ENCODE data around the gene SFT2D1. TPM values are rescaled to one million over a fixed set of nuclear protein-coding genes. Genes with fewer than 3 reads are reported as not detected.

SFT2D1 gene
- total RNA-seq, 1 experiment from 2014 or later: 65.6 TPM

- ATAC-seq (no peak), DNase-seq (ENCODE audit: low read depth, low spot score) (no peak)
- Histone ChIP-seq H3K4me3 (replicated peaks in 1 of 2; ENCODE audit: low read depth in 1 of 2, low read length in 2 of 2) (no peak overlapping the region), H3K79me2 (ENCODE audit: insufficient read depth, low read length) (no peaks in the 10 kb centered on the region), H3K36me3 (ENCODE audit: control insufficient read depth in 1 of 2, insufficient read depth in 2 of 2, low read length in 2 of 2) (no peaks in the 10 kb centered on the region; a peak in 1 of 4 replicates), H4K20me1 (ENCODE audit: insufficient read depth) (no peaks in the 10 kb centered on the region), H2AFZ (ENCODE audit: low read depth, low read length, poor library complexity, severe bottlenecking) (no peak overlapping the region), H3K27me3 (ENCODE audit: insufficient read depth, low read length) (peaks cover 7% of the 10 kb centered on the region), H3K9me2 (ENCODE audit: insufficient read depth) (no peaks in the 10 kb centered on the region), H3K9ac (ENCODE audit: low read length) (no peak overlapping the region), H3K9me3 (ENCODE audit: control insufficient read depth in 1 of 2, insufficient read depth in 1 of 2, low read depth in 1 of 2, low read length in 2 of 2) (no peaks in the 10 kb centered on the region), H3K4me1 (ENCODE audit: control insufficient read depth in 1 of 2, insufficient read depth in 2 of 2, low read length in 2 of 2) (no peaks in the 10 kb centered on the region), H3K4me2 (ENCODE audit: low read length) (no peak overlapping the region), H3K27ac (ENCODE audit: low read depth, low read length) (no peak overlapping the region)
- RAD21 ChIA-PET (ENCODE audit: low non-redundant PET in 1 of 2, low total read pairs in 2 of 2, uncharacterized antibody in 2 of 2, unreplicated experiment in 2 of 2): no interaction called here
- no peak for TF ChIP-seq YY1 (IDR thresholded peaks at IDR 0.05; ENCODE audit: extremely low read depth, insufficient replicate concordance, low read depth, low read length)
- no peak for TF ChIP-seq EZH2 (IDR thresholded peaks at IDR 0.05)
- TF ChIP-seq ELF1 (IDR thresholded peaks at IDR 0.05; ENCODE audit: borderline replicate concordance, low read depth): no peak
- no peak for TF ChIP-seq EGR1 (IDR thresholded peaks at IDR 0.05; ENCODE audit: low read depth)
- TF ChIP-seq, protein P1, sequence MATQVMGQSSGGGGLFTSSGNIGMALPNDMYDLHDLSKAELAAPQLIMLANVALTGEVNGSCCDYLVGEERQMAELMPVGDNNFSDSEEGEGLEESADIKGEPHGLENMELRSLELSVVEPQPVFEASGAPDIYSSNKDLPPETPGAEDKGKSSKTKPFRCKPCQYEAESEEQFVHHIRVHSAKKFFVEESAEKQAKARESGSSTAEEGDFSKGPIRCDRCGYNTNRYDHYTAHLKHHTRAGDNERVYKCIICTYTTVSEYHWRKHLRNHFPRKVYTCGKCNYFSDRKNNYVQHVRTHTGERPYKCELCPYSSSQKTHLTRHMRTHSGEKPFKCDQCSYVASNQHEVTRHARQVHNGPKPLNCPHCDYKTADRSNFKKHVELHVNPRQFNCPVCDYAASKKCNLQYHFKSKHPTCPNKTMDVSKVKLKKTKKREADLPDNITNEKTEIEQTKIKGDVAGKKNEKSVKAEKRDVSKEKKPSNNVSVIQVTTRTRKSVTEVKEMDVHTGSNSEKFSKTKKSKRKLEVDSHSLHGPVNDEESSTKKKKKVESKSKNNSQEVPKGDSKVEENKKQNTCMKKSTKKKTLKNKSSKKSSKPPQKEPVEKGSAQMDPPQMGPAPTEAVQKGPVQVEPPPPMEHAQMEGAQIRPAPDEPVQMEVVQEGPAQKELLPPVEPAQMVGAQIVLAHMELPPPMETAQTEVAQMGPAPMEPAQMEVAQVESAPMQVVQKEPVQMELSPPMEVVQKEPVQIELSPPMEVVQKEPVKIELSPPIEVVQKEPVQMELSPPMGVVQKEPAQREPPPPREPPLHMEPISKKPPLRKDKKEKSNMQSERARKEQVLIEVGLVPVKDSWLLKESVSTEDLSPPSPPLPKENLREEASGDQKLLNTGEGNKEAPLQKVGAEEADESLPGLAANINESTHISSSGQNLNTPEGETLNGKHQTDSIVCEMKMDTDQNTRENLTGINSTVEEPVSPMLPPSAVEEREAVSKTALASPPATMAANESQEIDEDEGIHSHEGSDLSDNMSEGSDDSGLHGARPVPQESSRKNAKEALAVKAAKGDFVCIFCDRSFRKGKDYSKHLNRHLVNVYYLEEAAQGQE (IDR thresholded peaks at IDR 0.05; ENCODE audit: low read depth): no peak
- no TSS peak for BruUV-seq (replicated peaks)
- intact Hi-C loops (cut with micrococcal nuclease): no loop called here
- POLR2A ChIA-PET: no interaction called here
- CTCF ChIA-PET: no interaction called here
These were observed 57.1 kb downstream of the SFT2D1 start for GRCh38 chr6:166285233-166285632.

- Histone ChIP-seq H2AFZ (ENCODE audit: low read depth, low read length, poor library complexity, severe bottlenecking) (no peak overlapping the region), H3K9me3 (ENCODE audit: control insufficient read depth in 1 of 2, insufficient read depth in 1 of 2, low read depth in 1 of 2, low read length in 2 of 2) (no peaks in the 10 kb centered on the region), H3K9ac (ENCODE audit: low read length) (no peak overlapping the region), H3K4me3 (replicated peaks in 1 of 2; ENCODE audit: low read depth in 1 of 2, low read length in 2 of 2) (no peak overlapping the region), H3K27ac (ENCODE audit: low read depth, low read length) (no peak overlapping the region), H3K27me3 (ENCODE audit: insufficient read depth, low read length) (peaks cover 7% of the 10 kb centered on the region), H3K36me3 (ENCODE audit: control insufficient read depth in 1 of 2, insufficient read depth in 2 of 2, low read length in 2 of 2) (no peaks in the 10 kb centered on the region; a peak in 1 of 4 replicates), H3K79me2 (ENCODE audit: insufficient read depth, low read length) (no peaks in the 10 kb centered on the region), H3K4me2 (ENCODE audit: low read length) (no peak overlapping the region), H3K9me2 (ENCODE audit: insufficient read depth) (no peaks in the 10 kb centered on the region), H4K20me1 (ENCODE audit: insufficient read depth) (no peaks in the 10 kb centered on the region), H3K4me1 (ENCODE audit: control insufficient read depth in 1 of 2, insufficient read depth in 2 of 2, low read length in 2 of 2) (no peaks in the 10 kb centered on the region)
- intact Hi-C loops (cut with micrococcal nuclease): no loop called here
- ChIA-PET RAD21 (ENCODE audit: low non-redundant PET in 1 of 2, low total read pairs in 2 of 2, uncharacterized antibody in 2 of 2, unreplicated experiment in 2 of 2) (no interaction called here), CTCF (no interaction called here), POLR2A (no interaction called here)
- BruUV-seq (replicated peaks): no TSS peak
- DNase-seq (ENCODE audit: low read depth, low spot score) (no peak), ATAC-seq (no peak)
- TF ChIP-seq ATF3 (IDR thresholded peaks at IDR 0.05): no peak
- TF ChIP-seq SIN3A (IDR thresholded peaks at IDR 0.05; ENCODE audit: low read depth): no peak
- TF ChIP-seq RAD21 (IDR thresholded peaks at IDR 0.05; ENCODE audit: low read depth): no peak
- TF ChIP-seq, protein P1 (IDR thresholded peaks at IDR 0.05; ENCODE audit: low read depth): no peak
- no peak for TF ChIP-seq JUND (IDR thresholded peaks at IDR 0.05)
- TF ChIP-seq CBX3 (IDR thresholded peaks at IDR 0.05; ENCODE audit: low read depth): no peak
- no peak for TF ChIP-seq YY1 (IDR thresholded peaks at IDR 0.05; ENCODE audit: extremely low read depth, insufficient replicate concordance, low read depth, low read length)
- no peak for TF ChIP-seq TCF7L2 (IDR thresholded peaks at IDR 0.05; ENCODE audit: borderline replicate concordance, extremely low read depth, insufficient read depth, insufficient read length)
- TF ChIP-seq EZH2phosphoT487 (IDR thresholded peaks at IDR 0.05; ENCODE audit: borderline replicate concordance): no peak
- TF ChIP-seq, protein P2, sequence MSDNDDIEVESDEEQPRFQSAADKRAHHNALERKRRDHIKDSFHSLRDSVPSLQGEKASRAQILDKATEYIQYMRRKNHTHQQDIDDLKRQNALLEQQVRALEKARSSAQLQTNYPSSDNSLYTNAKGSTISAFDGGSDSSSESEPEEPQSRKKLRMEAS (IDR thresholded peaks at IDR 0.05): no peak
- no peak for TF ChIP-seq POLR2A (IDR thresholded peaks at IDR 0.05; ENCODE audit: borderline replicate concordance, extremely low read depth, insufficient read depth, insufficient read length)
These were observed 57.7 kb downstream of the SFT2D1 start for GRCh38 chr6:166284640-166285039.

All from HCT116 (cell line).